K562 (cell line): ENCODE results near the gene SLC44A1.

ENCODE experiments used
- EP300 ChIP-seq: IDR thresholded peaks from 2 replicates; pipeline ENCODE4 v1.6.1; 2012; ENCODE audit warnings: low read length, improper control_type of control experiment
- KAT8 ChIP-seq: fragments of 450-650 bp; IDR thresholded peaks from 2 replicates; pipeline ENCODE4 v1.6.1; 2016; ENCODE audit warnings: low read depth, mild to moderate bottlenecking
- TF ChIP-seq, protein P1 (sequence below), 3 experiments: IDR thresholded peaks in 2 of 3; conservative IDR thresholded peaks in 1 of 3; 2 replicates each; pipeline ENCODE4 v1.5.1; 2011 to 2012; ENCODE audit warnings: low read length in 3 of 3, mild to moderate bottlenecking in 3 of 3, control low read depth in 2 of 3, improper control_type of control experiment in 1 of 3, inconsistent platforms in 1 of 3, low read depth in 1 of 3, mixed read lengths in 1 of 3, moderate library complexity in 1 of 3; ENCODE audit not compliant: insufficient read depth in 2 of 3

GRCh38 chr9:105226055-105226454, 18.4 kb upstream of the SLC44A1 start:
- TF ChIP-seq KAT8 (no peak), EP300 (no peak)
- TF ChIP-seq, protein P1, sequence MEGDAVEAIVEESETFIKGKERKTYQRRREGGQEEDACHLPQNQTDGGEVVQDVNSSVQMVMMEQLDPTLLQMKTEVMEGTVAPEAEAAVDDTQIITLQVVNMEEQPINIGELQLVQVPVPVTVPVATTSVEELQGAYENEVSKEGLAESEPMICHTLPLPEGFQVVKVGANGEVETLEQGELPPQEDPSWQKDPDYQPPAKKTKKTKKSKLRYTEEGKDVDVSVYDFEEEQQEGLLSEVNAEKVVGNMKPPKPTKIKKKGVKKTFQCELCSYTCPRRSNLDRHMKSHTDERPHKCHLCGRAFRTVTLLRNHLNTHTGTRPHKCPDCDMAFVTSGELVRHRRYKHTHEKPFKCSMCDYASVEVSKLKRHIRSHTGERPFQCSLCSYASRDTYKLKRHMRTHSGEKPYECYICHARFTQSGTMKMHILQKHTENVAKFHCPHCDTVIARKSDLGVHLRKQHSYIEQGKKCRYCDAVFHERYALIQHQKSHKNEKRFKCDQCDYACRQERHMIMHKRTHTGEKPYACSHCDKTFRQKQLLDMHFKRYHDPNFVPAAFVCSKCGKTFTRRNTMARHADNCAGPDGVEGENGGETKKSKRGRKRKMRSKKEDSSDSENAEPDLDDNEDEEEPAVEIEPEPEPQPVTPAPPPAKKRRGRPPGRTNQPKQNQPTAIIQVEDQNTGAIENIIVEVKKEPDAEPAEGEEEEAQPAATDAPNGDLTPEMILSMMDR (IDR thresholded peaks at IDR 0.05 in 2 of 3, conservative IDR thresholded peaks at IDR 0.05 in 1 of 3; ENCODE audit: insufficient read depth in 2 of 3, low read depth in 1 of 3, low read length in 3 of 3), result no peak
